Activated naive CD4-positive, alpha-beta T cell treated with anti-CD3 and anti-CD28 coated beads for 36 hours (primary cell): ENCODE measurements around the gene C1QTNF6. TPM values are rescaled to one million over a fixed set of nuclear protein-coding genes. Genes with fewer than 3 reads are reported as not detected.
A peak's percentile ranks its signal among the peaks of the same experiment; 100 is the strongest.

Experiments
- CTCF ChIA-PET: fragments of 350-600 bp; sonication (Branson Sonifier 250); formaldehyde crosslinking; loops from one replicate; lab custom pipeline; 2021; ENCODE audit warnings: antibody characterized with exemption; lab: Charles Lee
- DNase-seq: peaks from one replicate; pipeline ENCODE4 v3.0.0-alpha.2; 2020
- H3K27ac Mint-ChIP-seq: one replicate; pipeline ENCODE4 v1.8.0; 2021; ENCODE audit warnings: mild to moderate bottlenecking, mixed read lengths
- H3K27me3 Mint-ChIP-seq: one replicate; pipeline ENCODE4 v1.8.0; 2021; ENCODE audit warnings: low read depth, mixed read lengths
- H3K36me3 Mint-ChIP-seq: one replicate; pipeline ENCODE4 v1.8.0; 2021; ENCODE audit warnings: low read depth, mixed read lengths
- H3K4me1 Mint-ChIP-seq: one replicate; pipeline ENCODE4 v1.8.0; 2021; ENCODE audit warnings: low read depth, mixed read lengths
- H3K4me3 Mint-ChIP-seq: one replicate; pipeline ENCODE4 v1.8.0; 2021; ENCODE audit warnings: mild to moderate bottlenecking, moderate library complexity, mixed read lengths
- H3K9me3 Mint-ChIP-seq: one replicate; pipeline ENCODE4 v1.8.0; 2021; ENCODE audit warnings: mixed read lengths
- intact Hi-C: fragments of 100-400 bp; cut with micrococcal nuclease; formaldehyde crosslinking; loops from one replicate; pipeline ENCODE4 v1.15.1; 2023
- total RNA-seq, 2 experiments: library from RNA; stranded (reverse); gene quantifications; one replicate each; pipeline ENCODE4 v1.2.3, GENCODE V29; 2021

The C1QTNF6 gene
- total RNA-seq, 2 experiments from 2014 or later = 13.4 to 13.6 TPM

DNA sequence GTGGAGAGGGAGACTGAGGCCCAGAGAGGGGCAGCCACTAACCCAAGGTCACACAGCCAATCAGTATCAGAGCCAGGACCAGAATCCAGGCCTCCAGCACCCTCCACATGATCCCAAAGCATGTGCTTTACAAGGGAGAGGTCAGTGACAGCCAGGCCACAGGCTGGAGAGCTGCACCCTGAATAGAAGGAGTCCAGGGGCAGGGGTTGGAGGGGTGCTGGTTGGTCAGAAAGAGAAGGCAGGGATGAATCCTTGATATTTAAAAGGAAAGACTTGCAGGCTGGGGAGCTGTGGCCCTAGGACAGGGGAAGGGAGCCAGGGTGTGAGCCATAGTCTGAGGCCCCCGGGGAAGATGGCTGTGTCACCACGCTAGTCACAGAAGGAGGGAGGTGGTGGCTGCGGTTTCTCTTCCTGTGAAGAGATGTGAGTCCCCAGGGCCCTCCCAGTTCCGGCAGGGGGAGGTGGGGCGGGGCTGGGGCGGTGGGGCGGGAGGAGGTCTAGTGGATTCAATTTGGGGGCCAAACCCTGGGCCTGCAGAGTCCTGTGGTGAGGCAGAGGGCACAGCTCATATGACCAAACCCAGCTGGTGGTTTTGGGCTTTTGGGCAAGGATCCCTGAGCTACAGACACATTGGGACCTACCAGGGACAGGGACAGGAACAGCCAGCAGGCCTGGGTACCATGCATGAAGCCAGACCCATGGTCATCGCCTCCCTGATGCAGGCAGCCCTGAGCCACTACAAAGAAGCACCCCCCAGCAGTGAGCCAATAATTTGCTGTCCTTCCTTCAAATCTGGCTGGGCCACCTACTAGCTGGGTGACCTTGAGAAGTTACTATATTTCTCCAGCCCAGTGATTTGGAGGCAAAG, 42.0 kb upstream of the C1QTNF6 start:
- Mint-ChIP-seq H3K4me1 (peaks cover 90% of the 10 kb centered on the region), H3K27me3 (no peaks in the 10 kb centered on the region), H3K27ac (peak overlapping the region; percentile 98), H3K9me3 (no peaks in the 10 kb centered on the region), H3K4me3 (peak overlapping the region; percentile 67), H3K36me3 (peaks cover 84% of the 10 kb centered on the region)
- CTCF ChIA-PET = interaction anchor here (0.6 to 5.3 kb wide), 9 partner anchors 7 to 74 kb away, joined by 3 to 33 read pairs (median 4); partner anchors contain the start of gene RAC2
- DNase-seq = peak; percentile 98
- intact Hi-C loops = loop anchor here (1.0 to 10.0 kb wide), 10 partner anchors 8 to 865 kb away; partner anchors contain the start of genes IFT27, IL2RB, LGALS1 and MYH9

DNA sequence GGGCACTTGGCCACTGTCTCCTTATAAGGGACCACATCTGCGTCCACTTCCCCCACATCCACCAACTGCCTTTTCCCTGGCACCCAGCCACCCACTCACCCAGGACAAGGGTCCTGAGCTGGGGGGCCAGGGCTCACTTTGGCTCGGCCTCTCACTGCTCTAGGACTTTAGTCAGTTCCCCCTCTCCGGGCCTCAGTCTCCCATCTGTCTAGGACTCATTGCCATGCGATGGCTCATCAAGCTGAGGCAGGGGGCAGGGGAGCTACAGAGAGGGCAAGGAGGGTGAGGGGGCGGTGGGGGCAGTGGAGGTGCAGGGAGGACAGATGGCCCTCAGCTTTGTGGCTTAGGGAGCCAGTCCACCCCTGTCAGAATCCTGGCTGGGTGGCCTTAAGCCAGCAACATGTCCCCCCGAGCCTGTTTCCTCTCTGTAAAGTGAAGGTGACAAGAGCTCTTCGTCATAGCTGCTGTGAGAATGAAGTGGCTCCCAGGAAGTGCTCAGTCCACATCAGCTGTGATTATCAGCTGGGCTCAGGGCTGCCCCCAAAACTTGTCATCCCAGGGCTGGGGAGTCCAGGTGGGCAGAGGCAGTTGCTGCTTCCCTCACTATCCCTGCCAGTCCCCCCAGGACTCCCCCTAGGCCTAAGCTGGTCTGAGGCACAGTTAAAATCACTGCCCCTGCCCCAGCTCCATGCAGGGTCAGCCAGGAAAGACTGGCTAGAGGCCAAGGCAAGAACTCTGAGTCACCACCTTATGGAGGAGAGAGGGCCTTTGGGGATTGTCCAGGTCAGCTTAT, 41.2 kb upstream of the C1QTNF6 start:
- DNase-seq = peak; percentile 81
- intact Hi-C loops = loop anchor here (10.0 kb wide), 1 partner anchor 844 kb away; the partner anchor contains the start of gene MYH9
- H3K9me3 Mint-ChIP-seq = peaks cover 8% of the 10 kb centered on the region
- peak overlapping the region; percentile 67 for H3K4me3 Mint-ChIP-seq
- H3K27me3 Mint-ChIP-seq = no peaks in the 10 kb centered on the region
- H3K36me3 Mint-ChIP-seq = peaks cover 85% of the 10 kb centered on the region
- H3K4me1 Mint-ChIP-seq = peaks cover 90% of the 10 kb centered on the region
- CTCF ChIA-PET = interaction anchor here (0.6 to 5.3 kb wide), 7 partner anchors 9 to 64 kb away, joined by 3 to 33 read pairs (median 13); partner anchors contain the start of gene RAC2
- H3K27ac Mint-ChIP-seq = peak overlapping the region; percentile 98

DNA sequence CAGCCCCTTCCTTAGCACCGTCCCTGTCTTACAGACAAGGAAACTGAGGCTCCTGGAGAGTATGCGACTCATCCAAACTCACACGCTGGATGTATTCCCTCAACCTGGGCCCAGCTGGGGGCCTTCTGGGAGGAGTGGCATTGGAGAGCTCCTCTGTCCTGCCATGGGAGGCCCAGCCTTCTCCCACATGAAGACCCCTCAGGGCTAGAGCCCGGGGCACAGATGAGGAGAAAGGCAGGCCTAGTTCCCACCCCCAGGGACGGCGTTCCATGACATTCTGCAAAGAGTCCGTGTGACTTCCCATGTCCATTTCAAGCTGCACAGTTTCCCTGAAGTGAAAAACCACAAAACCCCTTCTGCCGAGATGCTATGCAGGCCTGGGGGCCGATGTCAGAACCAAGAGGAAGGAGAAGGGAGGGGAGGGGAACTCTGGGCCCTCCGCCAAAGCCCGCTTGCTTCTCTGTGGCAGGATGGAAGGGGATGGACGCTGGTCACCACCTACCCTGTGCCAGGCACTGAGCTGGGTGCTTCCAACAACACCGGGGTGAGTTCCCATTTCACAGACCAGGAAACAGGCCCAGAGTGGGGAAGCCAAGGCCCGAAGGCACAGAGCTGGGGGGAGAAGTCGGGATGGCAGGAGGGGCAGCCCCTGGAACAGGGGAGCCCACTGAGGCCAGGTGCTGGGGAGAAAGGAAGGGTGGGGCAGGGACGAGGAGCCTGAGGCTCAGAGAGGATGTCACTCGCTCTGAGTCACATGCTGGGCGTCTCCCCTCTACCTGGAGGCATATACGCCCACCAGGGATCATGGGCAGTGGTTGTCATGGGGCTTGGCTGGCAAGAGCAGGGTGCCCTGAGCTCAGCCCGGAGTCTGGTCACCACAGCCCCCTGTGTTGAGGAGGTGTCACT, 40.3 kb upstream of the C1QTNF6 start:
- peaks cover 85% of the 10 kb centered on the region for H3K36me3 Mint-ChIP-seq
- no peaks in the 10 kb centered on the region for H3K27me3 Mint-ChIP-seq
- intact Hi-C loops = loop anchor here (10.0 kb wide), 1 partner anchor 844 kb away; the partner anchor contains the start of gene MYH9
- peaks cover 90% of the 10 kb centered on the region for H3K4me1 Mint-ChIP-seq
- CTCF ChIA-PET = interaction anchor here (0.6 to 5.3 kb wide), 5 partner anchors 11 to 32 kb away, joined by 3 to 33 read pairs (median 18); partner anchors contain the start of gene RAC2
- peaks cover 15% of the 10 kb centered on the region for H3K9me3 Mint-ChIP-seq
- peak overlapping the region; percentile 67 for H3K4me3 Mint-ChIP-seq
- peak overlapping the region; percentile 98 for H3K27ac Mint-ChIP-seq
- peak; percentile 73 for DNase-seq

DNA sequence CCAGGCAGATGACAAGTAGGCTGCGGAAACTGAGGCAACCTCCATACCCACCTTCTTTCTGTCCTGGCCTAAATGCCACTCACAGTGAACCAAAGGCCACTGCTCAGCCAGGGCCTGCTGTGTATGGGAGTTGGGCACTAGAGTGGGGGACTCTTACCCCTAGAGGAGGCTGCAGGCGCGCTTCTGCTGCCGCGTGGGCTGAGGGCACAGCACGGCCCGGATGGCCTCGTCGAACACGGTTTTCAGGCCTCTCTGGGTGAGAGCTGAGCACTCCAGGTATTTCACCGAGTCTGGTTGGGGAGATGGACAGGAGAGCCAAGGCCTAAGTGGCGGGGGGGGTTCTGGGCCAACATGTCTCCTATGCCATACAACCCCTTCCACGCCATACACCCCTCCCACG, 38.5 kb upstream of the C1QTNF6 start:
- H3K4me3 Mint-ChIP-seq = no peak overlapping the region
- H3K27me3 Mint-ChIP-seq = no peaks in the 10 kb centered on the region
- H3K4me1 Mint-ChIP-seq = peaks cover 91% of the 10 kb centered on the region
- H3K36me3 Mint-ChIP-seq = peaks cover 84% of the 10 kb centered on the region
- intact Hi-C loops = loop anchor here (10.0 kb wide), 1 partner anchor 842 kb away; the partner anchor contains the start of gene MYH9
- CTCF ChIA-PET = interaction anchor here (2.6 to 5.5 kb wide), 2 partner anchors 16 to 34 kb away, joined by 13 to 40 read pairs; no protein-coding TSS in a partner anchor
- peaks cover 17% of the 10 kb centered on the region for H3K9me3 Mint-ChIP-seq
- no peak for DNase-seq
- H3K27ac Mint-ChIP-seq = peak overlapping the region; percentile 98

DNA sequence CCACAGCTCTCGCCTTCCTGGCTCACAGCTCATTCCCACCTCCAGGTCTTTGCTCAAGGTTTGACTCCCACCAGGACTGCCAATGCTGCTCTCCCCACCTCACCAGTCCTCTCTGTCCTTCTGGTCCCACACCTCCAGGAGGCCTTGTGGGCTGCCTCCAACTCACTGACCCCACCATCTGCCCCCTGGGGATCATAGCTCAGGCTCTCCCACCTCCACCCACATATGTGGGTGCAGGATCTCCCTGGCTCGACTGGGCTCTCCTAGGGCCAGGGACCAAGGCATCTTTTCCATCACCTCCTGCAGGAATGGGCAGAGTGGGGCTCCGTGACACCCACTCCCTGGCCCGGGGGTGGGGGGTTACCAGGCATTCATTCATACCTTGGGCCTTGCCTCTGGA, 38.0 kb upstream of the C1QTNF6 start:
- H3K4me1 Mint-ChIP-seq = peaks cover 91% of the 10 kb centered on the region
- H3K9me3 Mint-ChIP-seq = peaks cover 22% of the 10 kb centered on the region
- H3K36me3 Mint-ChIP-seq = peaks cover 84% of the 10 kb centered on the region
- H3K27me3 Mint-ChIP-seq = no peaks in the 10 kb centered on the region
- CTCF ChIA-PET = interaction anchor here (1.4 to 5.5 kb wide), 3 partner anchors 17 to 41 kb away, joined by 4 to 40 read pairs (median 13); no protein-coding TSS in a partner anchor
- DNase-seq = no peak
- intact Hi-C loops = loop anchor here (10.0 kb wide), 1 partner anchor 841 kb away; the partner anchor contains the start of gene MYH9
- H3K4me3 Mint-ChIP-seq = no peak overlapping the region
- H3K27ac Mint-ChIP-seq = peak overlapping the region; percentile 98

DNA sequence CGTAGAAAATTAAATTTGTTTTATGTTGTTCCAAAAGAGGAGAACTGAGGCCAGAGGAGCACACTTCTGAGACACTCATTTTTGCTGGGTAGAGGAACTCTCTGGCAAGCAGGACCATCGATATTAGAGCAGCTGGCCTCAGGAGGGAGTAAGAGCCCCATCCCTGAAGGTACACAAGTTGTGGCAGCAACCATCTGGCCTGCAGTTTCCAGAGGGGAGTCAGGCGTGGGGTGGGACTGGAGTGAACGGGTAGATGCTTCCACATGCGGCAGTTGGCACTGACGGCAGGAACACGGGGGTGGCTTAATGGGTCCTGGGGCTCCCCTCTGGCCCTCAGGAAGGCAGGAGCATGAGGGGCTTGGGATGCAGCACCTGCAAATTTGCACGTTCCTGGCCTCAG, 37.4 kb upstream of the C1QTNF6 start:
- Mint-ChIP-seq H3K4me3 (no peak overlapping the region), H3K4me1 (peaks cover 90% of the 10 kb centered on the region), H3K27ac (peak overlapping the region; percentile 98), H3K27me3 (no peaks in the 10 kb centered on the region), H3K36me3 (peaks cover 85% of the 10 kb centered on the region), H3K9me3 (peaks cover 27% of the 10 kb centered on the region)
- intact Hi-C loops = loop anchor here (10.0 kb wide), 1 partner anchor 841 kb away; the partner anchor contains the start of gene MYH9
- peak; percentile 50 for DNase-seq
- CTCF ChIA-PET = interaction anchor here (1.1 to 5.5 kb wide), 5 partner anchors 9 to 41 kb away, joined by 3 to 40 read pairs (median 5); no protein-coding TSS in a partner anchor

DNA sequence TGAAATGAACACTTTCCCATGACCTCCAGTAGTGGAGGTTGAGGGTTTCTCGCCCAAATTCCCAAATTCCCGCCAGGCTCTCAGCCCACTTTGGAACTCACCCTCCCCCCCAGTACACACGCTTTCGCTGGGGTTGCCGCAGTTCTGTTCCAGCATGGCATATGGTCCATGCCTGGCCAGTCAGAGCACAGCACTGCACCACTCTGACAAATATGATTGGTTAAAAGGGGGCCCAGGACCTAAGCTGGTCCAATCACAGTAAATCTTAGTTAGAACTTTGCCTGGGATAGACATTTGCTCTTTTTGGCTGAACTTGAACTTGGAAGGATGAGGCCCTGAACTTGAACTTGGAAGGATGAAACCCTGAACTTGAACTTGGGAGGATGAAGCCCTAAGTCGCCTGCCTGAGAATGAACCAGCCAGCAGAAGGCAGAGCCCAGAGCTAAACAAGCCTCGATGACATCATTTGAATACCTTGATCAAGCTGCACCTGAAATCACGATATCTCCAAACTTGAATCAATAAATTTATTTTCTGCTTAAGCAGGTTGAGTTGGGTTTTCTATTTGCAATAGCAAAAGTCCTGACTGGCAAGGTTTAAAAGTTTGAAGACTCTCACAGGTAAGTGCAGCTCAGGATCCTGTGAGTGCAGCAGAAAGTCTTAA, 36.8 kb upstream of the C1QTNF6 start:
- Mint-ChIP-seq H3K9me3 (peaks cover 27% of the 10 kb centered on the region), H3K36me3 (peaks cover 86% of the 10 kb centered on the region), H3K4me3 (no peak overlapping the region), H3K27ac (peak overlapping the region; percentile 98), H3K27me3 (no peaks in the 10 kb centered on the region), H3K4me1 (peaks cover 85% of the 10 kb centered on the region)
- intact Hi-C loops = loop anchor here (10.0 kb wide), 1 partner anchor 840 kb away; the partner anchor contains the start of gene MYH9
- DNase-seq = no peak
- CTCF ChIA-PET = interaction anchor here (1.1 to 5.5 kb wide), 5 partner anchors 9 to 42 kb away, joined by 3 to 40 read pairs (median 5); no protein-coding TSS in a partner anchor

DNA sequence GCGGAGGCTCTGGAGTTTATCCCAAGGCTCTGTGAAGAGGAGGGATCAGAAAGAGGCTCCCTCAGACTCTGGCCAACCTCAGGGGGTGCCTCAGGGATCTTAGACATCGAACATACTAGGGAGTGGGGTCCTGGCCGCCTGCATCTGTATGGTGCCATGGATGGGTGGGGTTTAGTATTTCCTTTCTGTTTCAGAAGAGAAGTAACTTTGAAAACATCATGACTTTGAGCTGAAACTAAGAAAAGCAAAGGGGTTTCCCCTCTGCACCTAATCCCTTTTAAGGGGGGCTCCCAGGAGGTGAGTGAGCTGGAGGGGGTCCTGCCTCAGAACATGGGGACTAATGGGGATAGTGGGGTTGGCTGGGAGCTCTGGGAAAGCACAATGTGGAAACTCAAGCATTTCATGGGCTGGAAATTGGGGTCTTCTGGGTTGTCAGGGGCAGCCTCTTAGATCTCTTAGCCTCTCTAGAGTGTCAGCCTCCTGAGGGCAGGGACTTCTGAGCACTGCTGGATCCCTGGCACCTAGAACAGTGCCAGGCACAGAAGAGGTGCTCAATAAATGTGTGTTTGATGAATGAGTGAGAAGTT, 36.0 kb upstream of the C1QTNF6 start:
- Mint-ChIP-seq H3K9me3 (peaks cover 27% of the 10 kb centered on the region), H3K4me3 (peak overlapping the region; percentile 46), H3K36me3 (peaks cover 86% of the 10 kb centered on the region), H3K27ac (peak overlapping the region; percentile 98), H3K4me1 (peaks cover 78% of the 10 kb centered on the region), H3K27me3 (no peaks in the 10 kb centered on the region)
- CTCF ChIA-PET = interaction anchor here (1.4 to 5.5 kb wide), 3 partner anchors 19 to 36 kb away, joined by 5 to 40 read pairs (median 13); no protein-coding TSS in a partner anchor
- intact Hi-C loops = loop anchor here (2.0 to 10.0 kb wide), 2 partner anchors 61 to 839 kb away; partner anchors contain the start of gene MYH9
- DNase-seq = peak; percentile 58

DNA sequence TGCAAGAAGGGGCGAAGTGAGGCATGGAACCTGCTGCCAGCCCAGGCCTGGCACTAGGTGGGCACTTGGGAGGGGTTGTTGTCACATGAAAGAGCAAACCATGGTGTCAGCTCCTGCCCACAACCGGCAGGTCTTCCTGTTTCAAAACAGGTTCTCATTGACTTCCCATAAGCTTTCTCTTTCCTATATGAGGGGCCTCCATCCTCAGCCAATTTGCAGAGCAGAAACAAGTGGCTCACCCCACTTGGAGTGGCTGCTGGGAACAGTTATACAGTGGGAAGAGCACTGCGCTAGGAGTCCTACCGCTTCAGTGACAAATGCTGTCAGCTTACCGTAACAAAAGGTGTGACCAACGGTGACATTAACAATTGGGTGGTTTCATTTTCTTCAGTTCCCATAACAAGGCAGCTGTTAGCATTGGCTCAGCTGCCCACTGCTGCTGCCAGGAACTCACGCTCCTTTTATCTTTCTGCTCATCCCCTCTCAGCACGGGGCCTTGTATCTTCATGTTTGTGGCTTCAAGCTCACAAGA, 34.5 kb upstream of the C1QTNF6 start:
- no peaks in the 10 kb centered on the region for H3K27me3 Mint-ChIP-seq
- DNase-seq = peak; percentile 81
- H3K4me3 Mint-ChIP-seq = peak overlapping the region; percentile 56
- peak overlapping the region; percentile 98 for H3K27ac Mint-ChIP-seq
- CTCF ChIA-PET = interaction anchor here (1.1 to 5.5 kb wide), 5 partner anchors 8 to 38 kb away, joined by 3 to 40 read pairs (median 4); no protein-coding TSS in a partner anchor
- intact Hi-C loops = loop anchor here (1.0 to 10.0 kb wide), 6 partner anchors 8 to 838 kb away; partner anchors contain the start of gene MYH9
- peaks cover 27% of the 10 kb centered on the region for H3K9me3 Mint-ChIP-seq
- H3K36me3 Mint-ChIP-seq = peaks cover 84% of the 10 kb centered on the region
- peaks cover 78% of the 10 kb centered on the region for H3K4me1 Mint-ChIP-seq
